HepG2 (cell line): ENCODE measurements around the gene VEGFA. TPM values are rescaled to one million over a fixed set of nuclear protein-coding genes. Genes with fewer than 3 reads are reported as not detected.

Source experiments
- BCLAF1 ChIP-seq: fragments of 450-650 bp; IDR thresholded peaks from 2 replicates; pipeline ENCODE4 v1.6.1; 2017; ENCODE audit warnings: mild to moderate bottlenecking
- CBFB ChIP-seq: sonication (generic); formaldehyde crosslinking; IDR thresholded peaks from 2 replicates; pipeline ENCODE4 v1.4.0; 2020; ENCODE audit warnings: missing genetic modification reagents
- CENPBD1 ChIP-seq: sonication (generic); formaldehyde crosslinking; IDR thresholded peaks from 2 replicates; pipeline ENCODE4 v1.8.0; 2022; ENCODE audit warnings: missing genetic modification reagents, low read depth, mild to moderate bottlenecking, borderline replicate concordance
- FOXA1 ChIP-seq, 2 experiments: fragments of 450-650 bp in 1 of 2; sonication (generic) in 1 of 2; formaldehyde crosslinking in 1 of 2; IDR thresholded peaks; 2 replicates each; pipeline versions ENCODE4 v1.4.0 to v1.6.1; 2016 to 2020; ENCODE audit warnings: missing genetic modification reagents in 1 of 2
- FOXK2 ChIP-seq: fragments of 450-650 bp; IDR thresholded peaks from 2 replicates; pipeline ENCODE4 v1.6.1; 2016
- GATAD1 ChIP-seq: IDR thresholded peaks from 2 replicates; pipeline ENCODE4 v1.6.1; 2016; ENCODE audit warnings: missing genetic modification reagents, missing compliant biosample characterization
- HBP1 ChIP-seq: IDR thresholded peaks from 2 replicates; pipeline ENCODE4 v1.6.1; 2016; ENCODE audit warnings: low read depth, control low read depth
- HINFP ChIP-seq: sonication (generic); formaldehyde crosslinking; IDR thresholded peaks from 2 replicates; pipeline ENCODE4 v1.4.0; 2020; ENCODE audit warnings: low read depth, mild to moderate bottlenecking, missing genetic modification reagents
- KDM5A ChIP-seq: fragments of 200-600 bp; sonication (generic); IDR thresholded peaks from 2 replicates; pipeline ENCODE4 v1.7.0; 2018; ENCODE audit warnings: antibody characterized with exemption, mild to moderate bottlenecking, low read length, borderline replicate concordance
- MIER2 ChIP-seq: IDR thresholded peaks from 2 replicates; pipeline ENCODE4 v1.6.1; 2016; ENCODE audit warnings: missing biosample characterization, missing genetic modification reagents
- NFATC3 ChIP-seq: sonication (generic); formaldehyde crosslinking; IDR thresholded peaks from 2 replicates; pipeline ENCODE4 v1.5.1; 2020; ENCODE audit warnings: mild to moderate bottlenecking, missing genetic modification reagents
- RBM22 ChIP-seq: fragments of 200-400 bp; formaldehyde crosslinking; optimal IDR thresholded peaks from 2 replicates; pipeline ENCODE3; 2017; ENCODE audit warnings: mild to moderate bottlenecking, low read length, moderate library complexity
- REXO4 ChIP-seq: sonication (generic); formaldehyde crosslinking; IDR thresholded peaks from 2 replicates; pipeline ENCODE4 v1.8.0; 2022; ENCODE audit warnings: missing genetic modification reagents, mild to moderate bottlenecking, borderline replicate concordance
- RFX3 ChIP-seq: IDR thresholded peaks from 2 replicates; pipeline ENCODE4 v1.6.1; 2016; ENCODE audit warnings: missing biosample characterization, missing genetic modification reagents
- SALL2 ChIP-seq: sonication (generic); formaldehyde crosslinking; IDR thresholded peaks from 2 replicates; pipeline ENCODE4 v1.8.1; 2023; ENCODE audit warnings: mild to moderate bottlenecking, missing genetic modification reagents, inconsistent platforms
- SAP130 ChIP-seq: IDR thresholded peaks from 2 replicates; pipeline ENCODE4 v1.6.1; 2016; ENCODE audit warnings: low read depth
- SATB2 ChIP-seq: sonication (generic); formaldehyde crosslinking; IDR thresholded peaks from 2 replicates; pipeline ENCODE4 v1.5.0; 2020; ENCODE audit warnings: missing genetic modification reagents
- SNAPC2 ChIP-seq: sonication (generic); formaldehyde crosslinking; IDR thresholded peaks from 2 replicates; pipeline ENCODE4 v1.8.1; 2022; ENCODE audit warnings: mild to moderate bottlenecking, missing genetic modification reagents
- TBP ChIP-seq: sonication (generic); formaldehyde crosslinking; IDR thresholded peaks from 2 replicates; pipeline ENCODE4 v1.5.0; 2020; ENCODE audit warnings: missing genetic modification reagents
- ZEB1 ChIP-seq: IDR thresholded peaks from 2 replicates; pipeline ENCODE4 v1.6.1; 2012; ENCODE audit warnings: mild to moderate bottlenecking, low read depth, inconsistent platforms; ENCODE audit not compliant: insufficient replicate concordance
- ZNF124 ChIP-seq: sonication (generic); formaldehyde crosslinking; IDR thresholded peaks from 2 replicates; pipeline ENCODE4 v1.4.0; 2020; ENCODE audit warnings: missing genetic modification reagents
- ZNF207 ChIP-seq: fragments of 450-650 bp; IDR thresholded peaks from 2 replicates; pipeline ENCODE4 v1.6.1; 2016; ENCODE audit warnings: antibody characterized with exemption, borderline replicate concordance
- ZNF260 ChIP-seq: sonication (generic); formaldehyde crosslinking; IDR thresholded peaks from 2 replicates; pipeline ENCODE4 v1.4.0; 2020; ENCODE audit warnings: missing genetic modification reagents, low read depth, mild to moderate bottlenecking, borderline replicate concordance
- ZNF263 ChIP-seq: sonication (generic); formaldehyde crosslinking; IDR thresholded peaks from 2 replicates; pipeline ENCODE4 v1.4.0; 2020; ENCODE audit warnings: missing genetic modification reagents
- ZNF33A ChIP-seq: sonication (generic); formaldehyde crosslinking; IDR thresholded peaks from 2 replicates; pipeline ENCODE4 v1.5.1; 2020; ENCODE audit warnings: missing genetic modification reagents, mild to moderate bottlenecking, moderate library complexity, borderline replicate concordance
- ZNF883 ChIP-seq: sonication (generic); formaldehyde crosslinking; IDR thresholded peaks from 2 replicates; pipeline ENCODE4 v1.5.1; 2020; ENCODE audit warnings: mild to moderate bottlenecking, missing genetic modification reagents; ENCODE audit errors: not compliant biosample characterization
- polyA plus RNA-seq, 8 experiments: library from polyadenylated mRNA; depleted of rRNA in 3 of 8; stranded (reverse) in 7 of 8; unstranded in 1 of 8; fragments of >200 nt; fragmentation: Illumina TruSeq in 4 of 8; extraction: Trizol in 4 of 8; gene quantifications; 2 replicates each; pipeline versions ENCODE4 v1.2.1 to v1.2.3, GENCODE V29; 2011 to 2016; ENCODE audit warnings: low read depth in 4 of 8, missing spikeins in 1 of 8, mixed read lengths in 1 of 8; ENCODE audit not compliant: insufficient read depth in 1 of 8
- total RNA-seq, 5 experiments: library from RNA; depleted of rRNA; stranded (reverse); fragments of >200 nt; fragmentation: Illumina TruSeq; extraction: Trizol; gene quantifications; 2 replicates each; pipeline ENCODE4 v1.2.3, GENCODE V29; 2016; ENCODE audit warnings: low read depth in 1 of 5

VEGFA gene
- total and polyA plus RNA-seq, 2 of the 13 experiments (the other 11 are each of a cell fraction or from before 2014, with no cell fraction given) = 68.1 to 629 TPM

- TF ChIP-seq CENPBD1 (CRISPR knock-in tag) (no peak), NFATC3 (no peak), ZNF883 (CRISPR knock-in tag) (peak; percentile 53), SATB2 (CRISPR knock-in tag) (no peak), ZNF124 (CRISPR knock-in tag) (0 out of 2 replicates have a peak, but pooled peaks have one; percentile 7), REXO4 (CRISPR knock-in tag) (no peak), ZNF263 (CRISPR knock-in tag) (peak; percentile 95), HBP1 (no peak), BCLAF1 (no peak), FOXA1 (IDR thresholded peaks at IDR 0.05) (no peak), FOXA1 (CRISPR knock-in tag; IDR thresholded peaks at IDR 0.05) (no peak), ZNF207 (no peak), TBP (CRISPR knock-in tag) (no peak), SAP130 (CRISPR knock-in tag) (peak; percentile 50; the same call in 1 of the 2 replicates), MIER2 (no peak), ZNF33A (CRISPR knock-in tag) (no peak), RBM22 (peak; percentile 81), ZNF260 (CRISPR knock-in tag) (no peak), ZEB1 (no peak), HINFP (CRISPR knock-in tag) (no peak), FOXK2 (no peak), SNAPC2 (no peak), SALL2 (no peak; the same call in 1 of the 2 replicates), KDM5A (no peak; the same call in 1 of the 2 replicates), GATAD1 (CRISPR knock-in tag) (0 out of 2 replicates have a peak, but pooled peaks have one; percentile 9), RFX3 (CRISPR knock-in tag) (no peak), CBFB (CRISPR knock-in tag) (peak; percentile 55)
Observed at GRCh38 chr6:43772681-43773049, 2.7 kb downstream of the VEGFA start (continued).
